HEK293 (cell line): ENCODE measurements around the gene PPP2R1B.
A peak's percentile ranks its signal among the peaks of the same experiment; 100 is the strongest.

Experiments
- CTCF ChIA-PET: fragments of 350-600 bp; formaldehyde crosslinking; extraction: SDS; loops from one replicate; lab custom pipeline; 2021; ENCODE audit warnings: antibody characterized with exemption; lab: Yijun Ruan, JAX
- POLR2A ChIA-PET: fragments of 300-600 bp; formaldehyde crosslinking; extraction: SDS; loops from one replicate; lab custom pipeline; 2020; ENCODE audit warnings: antibody characterized with exemption, inconsistent platforms; lab: Yijun Ruan, JAX
- H3K27ac ChIP-seq: fragments of 200-500 bp; sonication (Bioruptor generic); 2 replicates; pipeline ENCODE4 v1.5.1; 2014; ENCODE audit warnings: low read depth, low read length, control low read depth, inconsistent platforms; ENCODE audit errors: extremely low read depth
- H3K36me3 ChIP-seq, 2 experiments: fragments of 200-500 bp in 1 of 2; sonication (Bioruptor generic) in 1 of 2; 1 replicate in 1 of 2; 2 replicates in 1 of 2; pipeline ENCODE4 v1.5.1; 2014 to 2017; ENCODE audit warnings: inconsistent platforms in 2 of 2, low read length in 2 of 2; ENCODE audit not compliant: control insufficient read depth in 2 of 2, insufficient read depth in 1 of 2
- H3K4me1 ChIP-seq: fragments of 200-500 bp; sonication (Bioruptor generic); 2 replicates; pipeline ENCODE4 v1.5.1; 2014; ENCODE audit warnings: mild to moderate bottlenecking, low read length, inconsistent platforms; ENCODE audit not compliant: control insufficient read depth, insufficient read depth
- H3K4me3 ChIP-seq: 2 replicates; pipeline ENCODE4 v1.5.1; 2011; ENCODE audit warnings: low read depth, mild to moderate bottlenecking, control low read depth, low read length, moderate library complexity
- H3K9me3 ChIP-seq: fragments of 200-500 bp; sonication (Bioruptor generic); 2 replicates; pipeline ENCODE4 v1.5.1; 2014; ENCODE audit warnings: low read depth, low read length, inconsistent platforms; ENCODE audit not compliant: control insufficient read depth, insufficient read depth
- BCL6B ChIP-seq: fragments of 450-650 bp; formaldehyde crosslinking; IDR thresholded peaks from 2 replicates; pipeline ENCODE4 v1.5.1; 2017; ENCODE audit warnings: missing biosample characterization, missing genetic modification characterization
- FEZF1 ChIP-seq: fragments of 450-650 bp; formaldehyde crosslinking; IDR thresholded peaks from 2 replicates; pipeline ENCODE4 v1.5.1; 2016; ENCODE audit warnings: missing biosample characterization, missing genetic modification characterization
- GLIS1 ChIP-seq: fragments of 450-650 bp; formaldehyde crosslinking; IDR thresholded peaks from 2 replicates; pipeline ENCODE4 v1.5.1; 2016; ENCODE audit warnings: missing biosample characterization, missing genetic modification characterization
- HOXA7 ChIP-seq: sonication (generic); formaldehyde crosslinking; IDR thresholded peaks from 2 replicates; pipeline ENCODE4 v1.8.1; 2022; ENCODE audit warnings: missing genetic modification reagents, borderline replicate concordance
- IKZF3 ChIP-seq: fragments of 450-650 bp; IDR thresholded peaks from 2 replicates; pipeline ENCODE4 v1.5.0; 2018; ENCODE audit warnings: missing biosample characterization, mild to moderate bottlenecking, missing genetic modification characterization, moderate library complexity
- PRDM1 ChIP-seq: fragments of 450-650 bp; formaldehyde crosslinking; IDR thresholded peaks from 2 replicates; pipeline ENCODE4; 2016; ENCODE audit warnings: missing biosample characterization, missing genetic modification characterization
- SCRT1 ChIP-seq: fragments of 450-650 bp; formaldehyde crosslinking; IDR thresholded peaks from 2 replicates; pipeline ENCODE4 v1.5.1; 2016; ENCODE audit warnings: missing biosample characterization, missing genetic modification characterization, borderline replicate concordance
- SCRT2 ChIP-seq: fragments of 450-650 bp; formaldehyde crosslinking; IDR thresholded peaks from 2 replicates; pipeline ENCODE4 v1.5.1; 2016; ENCODE audit warnings: missing biosample characterization, missing genetic modification characterization
- WT1 ChIP-seq: fragments of 450-650 bp; formaldehyde crosslinking; IDR thresholded peaks from 2 replicates; pipeline ENCODE4 v1.5.1; 2016; ENCODE audit warnings: missing biosample characterization, missing genetic modification characterization
- ZBTB44 ChIP-seq: fragments of 450-650 bp; IDR thresholded peaks from 2 replicates; pipeline ENCODE4 v1.5.1; 2018; ENCODE audit warnings: missing biosample characterization, mild to moderate bottlenecking, missing genetic modification characterization
- ZBTB48 ChIP-seq: fragments of 450-650 bp; formaldehyde crosslinking; IDR thresholded peaks from 2 replicates; pipeline ENCODE4 v1.5.1; 2016; ENCODE audit warnings: missing biosample characterization, missing genetic modification characterization
- ZFP3 ChIP-seq: fragments of 450-650 bp; formaldehyde crosslinking; IDR thresholded peaks from 2 replicates; pipeline ENCODE4 v1.5.1; 2016; ENCODE audit warnings: low read depth, missing biosample characterization, missing genetic modification characterization
- ZIC2 ChIP-seq: fragments of 450-650 bp; formaldehyde crosslinking; IDR thresholded peaks from 2 replicates; pipeline ENCODE4 v1.5.1; 2016; ENCODE audit warnings: missing biosample characterization, missing genetic modification characterization
- ZNF157 ChIP-seq: fragments of 450-650 bp; formaldehyde crosslinking; IDR thresholded peaks from 2 replicates; pipeline ENCODE4 v1.5.1; 2016; ENCODE audit warnings: missing biosample characterization, missing genetic modification characterization
- ZNF366 ChIP-seq: fragments of 450-650 bp; formaldehyde crosslinking; conservative IDR thresholded peaks from 2 replicates; pipeline ENCODE4 v1.5.1; 2016; ENCODE audit warnings: missing biosample characterization, missing genetic modification characterization
- ZNF394 ChIP-seq: fragments of 450-650 bp; formaldehyde crosslinking; IDR thresholded peaks from 2 replicates; pipeline ENCODE4 v1.5.1; 2016; ENCODE audit warnings: missing biosample characterization, missing genetic modification characterization, mild to moderate bottlenecking, moderate library complexity, borderline replicate concordance
- ZNF404 ChIP-seq: fragments of 450-650 bp; formaldehyde crosslinking; IDR thresholded peaks from 2 replicates; pipeline ENCODE4 v1.5.1; 2017; ENCODE audit warnings: missing biosample characterization, missing genetic modification characterization
- ZNF521 ChIP-seq: fragments of 450-650 bp; formaldehyde crosslinking; IDR thresholded peaks from 2 replicates; pipeline ENCODE4 v1.5.1; 2017; ENCODE audit warnings: missing biosample characterization, mild to moderate bottlenecking, missing genetic modification characterization
- ZNF600 ChIP-seq: fragments of 450-650 bp; formaldehyde crosslinking; IDR thresholded peaks from 2 replicates; pipeline ENCODE4 v1.5.1; 2016; ENCODE audit warnings: missing biosample characterization, missing genetic modification characterization
- ZNF626 ChIP-seq: fragments of 450-650 bp; sonication (Bioruptor Pico); formaldehyde crosslinking; IDR thresholded peaks from 2 replicates; pipeline ENCODE4 v1.5.1; 2018; ENCODE audit warnings: missing biosample characterization, missing genetic modification characterization, inconsistent platforms
- ZNF670 ChIP-seq: fragments of 450-650 bp; formaldehyde crosslinking; IDR thresholded peaks from 2 replicates; pipeline ENCODE4 v1.5.1; 2016; ENCODE audit warnings: missing biosample characterization, missing genetic modification characterization, low read depth
- ZNF701 ChIP-seq: fragments of 450-650 bp; formaldehyde crosslinking; IDR thresholded peaks from 2 replicates; pipeline ENCODE4 v1.5.1; 2016; ENCODE audit warnings: missing biosample characterization, missing genetic modification characterization
- ZNF707 ChIP-seq: fragments of 450-650 bp; formaldehyde crosslinking; IDR thresholded peaks from 2 replicates; pipeline ENCODE4 v1.5.1; 2016; ENCODE audit warnings: missing biosample characterization, missing genetic modification characterization
- ZSCAN30 ChIP-seq: fragments of 450-650 bp; IDR thresholded peaks from 2 replicates; pipeline ENCODE4 v1.5.1; 2018; ENCODE audit warnings: missing biosample characterization, mild to moderate bottlenecking, missing genetic modification characterization, moderate library complexity
- ZXDB ChIP-seq: fragments of 450-650 bp; formaldehyde crosslinking; IDR thresholded peaks from 2 replicates; pipeline ENCODE4 v1.5.1; 2016; ENCODE audit warnings: missing biosample characterization, missing genetic modification characterization
- TF ChIP-seq, protein P1 (sequence below): fragments of 450-650 bp; formaldehyde crosslinking; IDR thresholded peaks from 2 replicates; pipeline ENCODE4 v1.5.1; 2016; ENCODE audit warnings: missing biosample characterization, missing genetic modification characterization

Gene PPP2R1B

GRCh38 chr11:111756097-111756496 lies 10.1 kb downstream of the PPP2R1B start:
- peaks cover 17 to 91% of the 10 kb centered on the region in 2 experiments for H3K36me3 ChIP-seq

GRCh38 chr11:111749646-111750045 lies 16.5 kb downstream of the PPP2R1B start:
- CTCF ChIA-PET = no interaction called here
- no peak overlapping the region for H3K27ac ChIP-seq
- POLR2A ChIA-PET = no interaction called here
- no peaks in the 10 kb centered on the region for H3K9me3 ChIP-seq
- no peak for TF ChIP-seq ZNF366 (tag by site-specific recombination)
- TF ChIP-seq WT1 (tag by site-specific recombination) = no peak
- no peak for TF ChIP-seq ZNF394
- TF ChIP-seq GLIS1 (tag by site-specific recombination) = no peak
- TF ChIP-seq ZNF157 (tag by site-specific recombination) = no peak
- no peak for TF ChIP-seq ZNF626 (tag by site-specific recombination)
- TF ChIP-seq PRDM1 = no peak
- TF ChIP-seq ZNF404 (tag by site-specific recombination) = no peak
- TF ChIP-seq FEZF1 (tag by site-specific recombination) = no peak
- TF ChIP-seq ZNF701 (tag by site-specific recombination) = no peak
- TF ChIP-seq ZBTB44 (tag by site-specific recombination) = no peak
- TF ChIP-seq ZBTB48 (tag by site-specific recombination) = no peak
- H3K4me3 ChIP-seq = no peak overlapping the region
- no peaks in the 10 kb centered on the region for H3K4me1 ChIP-seq
- H3K36me3 ChIP-seq = peaks cover 14 to 94% of the 10 kb centered on the region in 2 experiments

More at GRCh38 chr11:111756097-111756496, 10.1 kb downstream of the PPP2R1B start:
- H3K4me1 ChIP-seq = no peaks in the 10 kb centered on the region
- no peaks in the 10 kb centered on the region for H3K9me3 ChIP-seq
- TF ChIP-seq ZXDB (tag by site-specific recombination) = no peak
- no peak for TF ChIP-seq HOXA7 (CRISPR knock-in tag)
- no peak for TF ChIP-seq ZSCAN30 (tag by site-specific recombination)
- TF ChIP-seq ZNF394 = no peak
- no peak for TF ChIP-seq BCL6B (tag by site-specific recombination)
- no peak for TF ChIP-seq ZNF600 (tag by site-specific recombination)
- no peak overlapping the region for H3K27ac ChIP-seq
- H3K4me3 ChIP-seq = no peak overlapping the region
- ChIA-PET POLR2A (interaction anchor here (0.6 kb wide), 1 partner anchor 190 kb away, joined by 3 read pairs; no protein-coding TSS in a partner anchor), CTCF (interaction anchor here (0.6 to 1.9 kb wide), 6 partner anchors 28 to 479 kb away, joined by 3 to 7 read pairs (median 4); no protein-coding TSS in a partner anchor)

GRCh38 chr11:111748035-111748804 lies 18.0 kb downstream of the PPP2R1B start:
- Histone ChIP-seq H3K36me3 (peaks cover 8 to 94% of the 10 kb centered on the region in 2 experiments; a peak in 2 of 3 replicates), H3K4me1 (no peaks in the 10 kb centered on the region), H3K27ac (no peak overlapping the region), H3K9me3 (no peaks in the 10 kb centered on the region), H3K4me3 (no peak overlapping the region)
- ChIA-PET POLR2A (no interaction called here), CTCF (interaction anchor here (1.3 kb wide), 1 partner anchor 29 kb away, joined by 4 read pairs; no protein-coding TSS in a partner anchor)
- peak; percentile 93 for TF ChIP-seq SCRT2 (tag by site-specific recombination)
- no peak for TF ChIP-seq IKZF3 (tag by site-specific recombination)
- TF ChIP-seq ZNF521 (tag by site-specific recombination) = no peak
- TF ChIP-seq ZIC2 (tag by site-specific recombination) = peak; percentile 51
- TF ChIP-seq ZXDB (tag by site-specific recombination) = no peak
- TF ChIP-seq, protein P1, sequence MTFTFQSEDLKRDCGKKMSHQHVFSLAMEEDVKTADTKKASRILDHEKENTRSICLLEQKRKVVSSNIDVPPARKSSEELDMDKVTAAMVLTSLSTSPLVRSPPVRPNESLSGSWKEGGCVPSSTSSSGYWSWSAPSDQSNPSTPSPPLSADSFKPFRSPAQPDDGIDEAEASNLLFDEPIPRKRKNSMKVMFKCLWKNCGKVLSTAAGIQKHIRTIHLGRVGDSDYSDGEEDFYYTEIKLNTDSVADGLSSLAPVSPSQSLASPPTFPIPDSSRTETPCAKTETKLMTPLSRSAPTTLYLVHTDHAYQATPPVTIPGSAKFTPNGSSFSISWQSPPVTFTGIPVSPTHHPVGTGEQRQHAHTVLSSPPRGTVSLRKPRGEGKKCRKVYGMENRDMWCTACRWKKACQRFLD = no peak
- TF ChIP-seq SCRT1 (tag by site-specific recombination) = peak; percentile 69; the same call in 1 of the 2 replicates
- TF ChIP-seq ZNF707 (tag by site-specific recombination) = no peak
- no peak for TF ChIP-seq ZFP3 (tag by site-specific recombination)
- no peak for TF ChIP-seq ZNF670 (tag by site-specific recombination)
